Endothelial cell of umbilical vein (primary cell): Measurements from ENCODE around the gene AQP12A.

Experiments used
- CTCF ChIP-seq, 2 donors: IDR thresholded peaks; 1 replicate in 1 of 2; 2 replicates in 1 of 2; pipeline ENCODE4 v1.5.1; 2011; ENCODE audit warnings: low read length in 2 of 2, mild to moderate bottlenecking in 2 of 2, moderate library complexity in 2 of 2, control low read depth in 1 of 2, inconsistent platforms in 1 of 2, low read depth in 1 of 2; ENCODE audit not compliant: insufficient read depth in 1 of 2; ENCODE audit errors: extremely low read depth in 1 of 2
- EZH2 ChIP-seq: IDR thresholded peaks from 2 replicates; pipeline ENCODE4 v1.6.1; 2012; ENCODE audit warnings: borderline replicate concordance, low read depth, mild to moderate bottlenecking, moderate library complexity, low read length, inconsistent platforms; ENCODE audit not compliant: severe bottlenecking
- FOS ChIP-seq: IDR thresholded peaks from 2 replicates; pipeline ENCODE4 v1.6.1; 2011; ENCODE audit warnings: mild to moderate bottlenecking, low read length, moderate library complexity, borderline replicate concordance; ENCODE audit not compliant: insufficient read depth
- POLR2A ChIP-seq: IDR thresholded peaks from 2 replicates; pipeline ENCODE4 v1.6.1; 2012; ENCODE audit warnings: low read depth, mild to moderate bottlenecking, control low read depth, low read length
- POLR2AphosphoS5 ChIP-seq: IDR thresholded peaks from 2 replicates; pipeline ENCODE4 v1.6.1; 2012; ENCODE audit warnings: low read depth, mild to moderate bottlenecking, control low read depth, low read length, moderate library complexity; ENCODE audit not compliant: insufficient read depth

GRCh38 chr2:240712121-240712520 is 20.5 kb downstream of the AQP12A start:
- TF ChIP-seq POLR2AphosphoS5 (no peak), CTCF (IDR thresholded peaks at IDR 0.05; ENCODE audit: extremely low read depth in 1 of 2, insufficient read depth in 1 of 2, low read depth in 1 of 2, low read length in 2 of 2) (no peak), EZH2 (no peak), POLR2A (no peak), FOS (no peak)
